ENCODE data around the gene SCUBE1.

DNA sequence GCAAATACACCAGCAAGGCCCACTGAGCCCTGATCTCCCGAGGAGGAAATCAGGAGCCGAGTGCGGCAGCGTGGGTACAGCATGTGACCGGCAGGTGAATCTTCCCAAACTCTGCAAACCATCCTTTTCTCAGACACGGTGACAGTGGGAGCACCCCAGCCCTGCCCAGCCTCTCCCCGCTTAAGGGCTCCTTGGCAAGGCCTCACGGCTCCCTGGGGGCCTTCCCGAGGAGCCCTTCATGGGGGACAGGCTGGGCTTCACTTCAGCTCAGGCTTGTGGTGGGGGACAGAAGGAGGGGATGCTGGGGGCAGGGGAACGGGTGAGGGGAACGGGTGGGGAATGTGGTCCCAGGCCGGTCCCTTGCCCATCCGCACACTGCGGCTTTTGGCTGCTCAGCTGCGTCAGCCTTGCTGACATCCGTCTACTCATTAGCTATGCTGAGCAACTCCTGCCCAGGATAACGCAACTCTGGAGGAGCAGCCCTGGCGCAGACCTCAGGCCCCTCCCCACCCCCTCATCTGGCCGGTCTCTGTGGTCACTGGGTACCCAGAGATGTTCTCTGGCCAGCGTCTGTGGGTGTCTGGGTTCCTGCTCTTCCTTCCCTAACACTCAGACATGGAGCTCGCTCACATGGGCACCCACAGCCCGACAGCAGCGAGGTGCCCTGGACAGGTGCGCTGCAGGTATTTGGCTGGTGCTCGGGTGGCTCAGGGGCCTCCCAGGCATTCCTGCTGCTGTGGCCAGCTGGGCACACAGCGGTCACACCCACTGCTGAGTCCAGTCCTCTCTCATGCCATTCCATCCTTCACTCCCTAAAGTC lies 134.3 kb downstream of the SCUBE1 start:
- TF ChIP-seq CTCF (IDR thresholded peaks at IDR 0.05) = no peak
- TF ChIP-seq POLR2A (IDR thresholded peaks at IDR 0.05) = no peak
